SK-N-SH treated with all-trans-retinoic acid at 6 μM for 48 hours (cell line): ENCODE results near the gene TMEM150A.
"Not testable (repeated sequence)": the region's sequence is repeated elsewhere in the genome, so short reads cannot be mapped to it uniquely, and the experiment has no call there.

Experiments
- ATAC-seq: fragments of 200-7000 bp; cut with Tn5 transposase; 3 replicates; pipeline ENCODE4 v1.9.1; 2020; ENCODE audit warnings: mild to moderate bottlenecking, moderate library complexity
- ARNTL ChIP-seq: fragments of 450-650 bp; formaldehyde crosslinking; IDR thresholded peaks from 2 replicates; pipeline ENCODE4 v1.5.0; 2020; ENCODE audit warnings: low read depth, mild to moderate bottlenecking, moderate library complexity, borderline replicate concordance
- BACH2 ChIP-seq: fragments of 250-450 bp; sonication (Bioruptor Pico); IDR thresholded peaks from 2 replicates; pipeline ENCODE4 v1.9.0; 2021; ENCODE audit warnings: mild to moderate bottlenecking, borderline replicate concordance
- CSDC2 ChIP-seq: fragments of 250-450 bp; sonication (Bioruptor Pico); IDR thresholded peaks from 2 replicates; pipeline ENCODE4 v1.5.0; 2020; ENCODE audit warnings: mild to moderate bottlenecking, moderate library complexity
- ESRRG ChIP-seq: fragments of 250-450 bp; sonication (Bioruptor Pico); IDR thresholded peaks from 2 replicates; pipeline ENCODE4 v1.6.1; 2021; ENCODE audit warnings: mild to moderate bottlenecking
- GLIS3 ChIP-seq: fragments of 250-450 bp; sonication (Bioruptor Pico); IDR thresholded peaks from 2 replicates; pipeline ENCODE4 v1.5.0; 2020; ENCODE audit warnings: mild to moderate bottlenecking, moderate library complexity
- OSR1 ChIP-seq: fragments of 250-450 bp; sonication (Bioruptor Pico); IDR thresholded peaks from 2 replicates; pipeline ENCODE4 v1.8.0; 2022; ENCODE audit warnings: moderate library complexity, mild to moderate bottlenecking, inconsistent platforms
- PATZ1 ChIP-seq: fragments of 250-450 bp; sonication (Bioruptor Pico); IDR thresholded peaks from 2 replicates; pipeline ENCODE4 v1.8.0; 2020; ENCODE audit warnings: mild to moderate bottlenecking, moderate library complexity, borderline replicate concordance
- POU6F1 ChIP-seq: fragments of 250-450 bp; sonication (Bioruptor Pico); IDR thresholded peaks from 2 replicates; pipeline ENCODE4 v1.8.0; 2021; ENCODE audit warnings: low read depth, mild to moderate bottlenecking, moderate library complexity, borderline replicate concordance
- SNAI2 ChIP-seq: fragments of 250-450 bp; sonication (Bioruptor Pico); IDR thresholded peaks from 2 replicates; pipeline ENCODE4 v1.5.0; 2020; ENCODE audit warnings: mild to moderate bottlenecking, moderate library complexity
- TCF4 ChIP-seq: fragments of 250-450 bp; sonication (Bioruptor Pico); IDR thresholded peaks from 2 replicates; pipeline ENCODE4 v1.8.0; 2021; ENCODE audit warnings: mild to moderate bottlenecking, moderate library complexity, borderline replicate concordance
- TOX ChIP-seq: fragments of 250-450 bp; sonication (Bioruptor Pico); IDR thresholded peaks from 2 replicates; pipeline ENCODE4 v1.8.0; 2021; ENCODE audit warnings: mild to moderate bottlenecking, moderate library complexity, borderline replicate concordance
- ZC3H10 ChIP-seq: fragments of 250-450 bp; sonication (Bioruptor Pico); IDR thresholded peaks from 2 replicates; pipeline ENCODE4 v1.5.1; 2021; ENCODE audit warnings: mild to moderate bottlenecking, moderate library complexity
- ZFP3 ChIP-seq: fragments of 250-450 bp; sonication (Bioruptor Pico); IDR thresholded peaks from 2 replicates; pipeline ENCODE4 v1.5.0; 2020; ENCODE audit warnings: mild to moderate bottlenecking, moderate library complexity
- ZFP30 ChIP-seq: fragments of 450-650 bp; formaldehyde crosslinking; IDR thresholded peaks from 2 replicates; pipeline ENCODE4 v1.5.0; 2022; ENCODE audit warnings: mild to moderate bottlenecking, moderate library complexity
- ZNF565 ChIP-seq: fragments of 450-650 bp; formaldehyde crosslinking; conservative IDR thresholded peaks from 2 replicates; pipeline ENCODE4 v1.5.0; 2020; ENCODE audit warnings: low read depth, mild to moderate bottlenecking, moderate library complexity
- ZNF70 ChIP-seq: fragments of 450-650 bp; formaldehyde crosslinking; IDR thresholded peaks from 2 replicates; pipeline ENCODE4 v1.5.0; 2020; ENCODE audit warnings: mild to moderate bottlenecking, moderate library complexity

TMEM150A gene

GRCh38 chr2:85605406-85606115, 3.1 kb upstream of the TMEM150A start (continued):
- TF ChIP-seq POU6F1 (CRISPR knock-in tag) (no peak), ZC3H10 (CRISPR knock-in tag) (no peak), GLIS3 (CRISPR knock-in tag) (no peak), PATZ1 (no peak), CSDC2 (CRISPR knock-in tag) (no peak), ARNTL (CRISPR knock-in tag) (no peak), TOX (CRISPR knock-in tag) (no peak), ZNF70 (CRISPR knock-in tag) (no peak), TCF4 (CRISPR knock-in tag) (no peak), ZFP3 (no peak)
- TF ChIP-seq, all 23 proteins: peak for 0

GRCh38 chr2:85604568-85605339, 2.3 kb upstream of the TMEM150A start:
- no peak for TF ChIP-seq TCF4 (CRISPR knock-in tag)
- no peak for TF ChIP-seq ZFP30 (CRISPR knock-in tag)
- TF ChIP-seq ZFP3: no peak
- no peak for TF ChIP-seq POU6F1 (CRISPR knock-in tag)
- no peak for TF ChIP-seq BACH2 (CRISPR knock-in tag)
- no peak for TF ChIP-seq OSR1
- TF ChIP-seq ZNF70 (CRISPR knock-in tag): no peak
- TF ChIP-seq ZNF565 (CRISPR knock-in tag): no peak
- no peak for TF ChIP-seq SNAI2 (CRISPR knock-in tag)
- ATAC-seq: no peak

GRCh38 chr2:85604133-85604444, 1.6 kb upstream of the TMEM150A start:
- not testable (repeated sequence) for ATAC-seq

GRCh38 chr2:85601771-85602475, 575 bp downstream of the TMEM150A start:
- peak; percentile 50 for ATAC-seq
- no peak for TF ChIP-seq ESRRG (CRISPR knock-in tag)
- no peak for TF ChIP-seq TOX (CRISPR knock-in tag)
- TF ChIP-seq PATZ1: no peak
